AG09319 (cell line): ENCODE data around the gene C22orf23.
A peak's percentile ranks its signal among the peaks of the same experiment; 100 is the strongest.

Experiments
- DNase-seq: peaks from one replicate; pipeline ENCODE4 v3.0.0-alpha.2; 2010; ENCODE audit warnings: low read depth; ENCODE audit errors: extremely low read depth
- TF ChIP-seq, protein P1 (sequence below): IDR thresholded peaks from 2 replicates; pipeline ENCODE4 v1.5.1; 2011; ENCODE audit warnings: low read depth, mild to moderate bottlenecking, inconsistent platforms, low read length, moderate library complexity

Gene C22orf23

DNA sequence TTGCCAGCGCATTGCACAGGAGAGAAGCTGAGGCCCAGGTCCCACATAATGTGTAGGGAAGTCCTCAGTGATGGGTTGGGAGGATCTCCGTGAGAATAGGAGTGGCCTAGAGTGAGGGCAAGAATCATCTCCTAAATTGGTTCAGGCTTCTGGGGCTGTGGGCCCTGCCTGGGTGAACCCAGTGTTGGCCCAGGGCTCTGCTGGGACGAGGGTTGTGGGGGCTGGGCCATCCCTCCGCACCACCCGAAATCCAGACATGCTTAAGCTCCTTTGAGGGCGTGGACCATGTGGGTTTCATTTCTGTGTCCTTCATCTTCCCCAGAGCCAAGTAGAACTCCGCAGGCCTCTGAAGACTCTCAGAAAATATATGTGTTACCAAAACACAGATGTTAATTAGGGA lies 43.6 kb downstream of the C22orf23 start:
- peak; percentile 63 for DNase-seq
- TF ChIP-seq, protein P1, sequence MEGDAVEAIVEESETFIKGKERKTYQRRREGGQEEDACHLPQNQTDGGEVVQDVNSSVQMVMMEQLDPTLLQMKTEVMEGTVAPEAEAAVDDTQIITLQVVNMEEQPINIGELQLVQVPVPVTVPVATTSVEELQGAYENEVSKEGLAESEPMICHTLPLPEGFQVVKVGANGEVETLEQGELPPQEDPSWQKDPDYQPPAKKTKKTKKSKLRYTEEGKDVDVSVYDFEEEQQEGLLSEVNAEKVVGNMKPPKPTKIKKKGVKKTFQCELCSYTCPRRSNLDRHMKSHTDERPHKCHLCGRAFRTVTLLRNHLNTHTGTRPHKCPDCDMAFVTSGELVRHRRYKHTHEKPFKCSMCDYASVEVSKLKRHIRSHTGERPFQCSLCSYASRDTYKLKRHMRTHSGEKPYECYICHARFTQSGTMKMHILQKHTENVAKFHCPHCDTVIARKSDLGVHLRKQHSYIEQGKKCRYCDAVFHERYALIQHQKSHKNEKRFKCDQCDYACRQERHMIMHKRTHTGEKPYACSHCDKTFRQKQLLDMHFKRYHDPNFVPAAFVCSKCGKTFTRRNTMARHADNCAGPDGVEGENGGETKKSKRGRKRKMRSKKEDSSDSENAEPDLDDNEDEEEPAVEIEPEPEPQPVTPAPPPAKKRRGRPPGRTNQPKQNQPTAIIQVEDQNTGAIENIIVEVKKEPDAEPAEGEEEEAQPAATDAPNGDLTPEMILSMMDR = no peak

DNA sequence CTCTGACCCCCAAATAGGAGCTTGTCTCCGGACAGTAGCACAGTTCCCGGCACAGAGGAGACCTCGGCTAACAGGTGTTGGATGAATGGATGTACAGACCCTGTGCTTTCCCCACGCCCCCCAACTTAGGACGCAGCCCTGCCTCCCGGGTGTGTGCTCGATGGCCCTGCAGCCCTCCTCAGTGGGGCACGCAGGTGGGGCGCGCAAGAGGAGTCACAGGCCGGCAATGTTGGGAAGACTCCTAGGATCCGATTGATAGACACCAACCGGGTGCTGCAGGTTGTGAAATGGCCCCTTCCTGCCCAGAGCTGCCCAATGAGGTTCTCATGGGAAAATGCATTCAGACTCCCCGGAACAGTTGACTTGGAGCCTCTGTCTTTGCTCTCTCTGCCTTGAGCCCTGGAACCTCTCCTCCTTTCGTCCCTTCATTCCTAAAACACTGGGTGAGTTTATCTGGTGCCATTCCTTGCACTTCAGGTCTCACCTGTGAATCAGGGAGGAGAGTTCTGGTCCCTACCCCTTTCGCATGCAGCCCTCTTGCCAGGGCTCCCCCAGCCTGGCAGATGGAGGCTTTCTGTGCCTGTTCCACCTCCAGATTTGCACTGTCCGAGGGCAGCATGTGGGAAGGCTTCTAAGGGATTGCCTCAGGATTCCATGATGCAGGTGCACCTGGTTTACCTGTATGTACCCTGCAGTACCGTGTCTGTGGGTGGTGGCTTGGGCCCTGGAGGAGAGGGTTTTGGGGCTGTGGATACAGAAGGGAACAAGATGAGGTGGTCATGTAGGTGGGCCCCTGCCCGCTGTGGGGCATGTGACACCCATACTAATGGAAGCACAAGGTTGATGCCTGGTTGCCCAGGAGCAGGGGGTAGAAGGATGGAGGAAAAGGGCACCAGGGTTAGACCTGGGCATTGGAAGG lies 46.1 kb downstream of the C22orf23 start:
- TF ChIP-seq, protein P1 = no peak
- no peak for DNase-seq

DNA sequence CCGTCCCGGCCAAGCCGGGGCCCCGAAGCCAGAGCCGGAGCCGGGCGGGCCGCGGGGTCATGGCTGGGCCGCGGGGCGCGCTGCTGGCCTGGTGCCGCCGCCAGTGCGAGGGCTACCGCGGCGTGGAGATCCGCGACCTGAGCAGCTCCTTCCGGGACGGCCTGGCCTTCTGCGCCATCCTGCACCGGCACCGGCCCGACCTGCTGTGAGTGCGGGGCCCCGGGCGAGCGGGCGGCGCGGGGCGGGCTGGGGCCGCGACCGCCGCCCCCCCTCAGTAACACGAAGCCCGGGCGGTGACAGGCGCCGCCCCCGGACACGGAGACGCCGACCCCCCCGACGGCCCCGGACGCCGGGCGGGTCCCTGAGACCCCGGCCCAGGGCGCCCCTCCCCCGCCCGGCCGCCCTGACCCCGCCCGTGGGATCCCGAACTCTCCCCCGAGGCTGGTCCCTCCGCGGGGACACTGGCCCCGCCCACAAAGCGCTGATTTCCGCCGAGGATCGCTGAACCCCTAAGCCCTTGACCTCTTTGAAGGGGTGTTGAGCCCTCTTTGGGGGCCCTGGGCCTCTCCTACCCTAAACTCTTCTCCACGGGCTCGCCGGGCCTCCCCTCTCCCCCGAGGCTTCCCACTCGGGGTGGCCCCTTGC lies 46.9 kb downstream of the C22orf23 start:
- DNase-seq = no peak
- TF ChIP-seq, protein P1 = no peak

DNA sequence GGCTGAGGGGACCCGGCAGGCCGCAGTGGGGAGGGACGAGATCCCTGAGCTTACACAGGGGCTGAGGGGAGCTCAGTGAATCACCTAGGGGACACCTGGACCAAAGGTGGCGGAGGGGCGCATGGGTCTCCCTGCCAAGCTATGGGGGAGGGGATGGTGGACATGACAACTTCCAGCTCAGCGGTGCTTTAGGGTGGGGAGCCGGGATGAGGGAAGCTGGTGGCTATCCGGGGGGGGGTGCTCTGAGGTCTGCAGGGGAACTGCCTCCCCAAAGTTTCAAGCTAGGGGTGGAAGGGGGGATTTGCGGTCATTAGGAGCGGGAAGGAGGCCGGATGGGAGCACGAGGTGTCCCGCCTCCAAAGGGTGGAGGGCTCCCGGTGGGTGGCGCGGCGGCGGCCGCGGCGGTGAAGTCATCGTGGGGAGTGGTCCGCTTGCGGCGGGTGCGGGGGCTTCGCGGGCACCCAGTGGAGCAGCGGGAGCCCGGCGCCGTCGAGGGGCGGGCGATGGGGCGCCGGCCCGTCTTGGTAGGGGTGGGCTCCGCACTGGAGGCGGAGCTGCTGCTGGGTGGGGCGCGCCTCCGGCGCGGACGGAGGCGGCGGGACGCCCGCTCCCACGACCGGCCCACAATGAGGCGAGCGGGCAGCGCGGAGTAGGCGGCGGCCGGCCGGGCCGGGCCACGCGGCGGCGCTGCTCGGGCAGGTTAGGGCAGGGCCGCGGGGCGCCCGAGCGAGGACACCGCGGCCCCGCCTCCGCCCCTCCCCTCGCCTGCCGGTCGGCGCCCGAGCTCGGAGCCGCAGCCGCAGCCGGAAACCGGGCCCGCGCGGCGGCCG lies 47.7 kb downstream of the C22orf23 start, which contains the start of gene MICALL1:
Gene MICALL1, plus strand, starts transcription at position 764 of the 830 bp plus-strand sequence. CDS start 126 bp downstream, outside the sequence.
- TF ChIP-seq, protein P1 = no peak
- peak; percentile 50 for DNase-seq

DNA sequence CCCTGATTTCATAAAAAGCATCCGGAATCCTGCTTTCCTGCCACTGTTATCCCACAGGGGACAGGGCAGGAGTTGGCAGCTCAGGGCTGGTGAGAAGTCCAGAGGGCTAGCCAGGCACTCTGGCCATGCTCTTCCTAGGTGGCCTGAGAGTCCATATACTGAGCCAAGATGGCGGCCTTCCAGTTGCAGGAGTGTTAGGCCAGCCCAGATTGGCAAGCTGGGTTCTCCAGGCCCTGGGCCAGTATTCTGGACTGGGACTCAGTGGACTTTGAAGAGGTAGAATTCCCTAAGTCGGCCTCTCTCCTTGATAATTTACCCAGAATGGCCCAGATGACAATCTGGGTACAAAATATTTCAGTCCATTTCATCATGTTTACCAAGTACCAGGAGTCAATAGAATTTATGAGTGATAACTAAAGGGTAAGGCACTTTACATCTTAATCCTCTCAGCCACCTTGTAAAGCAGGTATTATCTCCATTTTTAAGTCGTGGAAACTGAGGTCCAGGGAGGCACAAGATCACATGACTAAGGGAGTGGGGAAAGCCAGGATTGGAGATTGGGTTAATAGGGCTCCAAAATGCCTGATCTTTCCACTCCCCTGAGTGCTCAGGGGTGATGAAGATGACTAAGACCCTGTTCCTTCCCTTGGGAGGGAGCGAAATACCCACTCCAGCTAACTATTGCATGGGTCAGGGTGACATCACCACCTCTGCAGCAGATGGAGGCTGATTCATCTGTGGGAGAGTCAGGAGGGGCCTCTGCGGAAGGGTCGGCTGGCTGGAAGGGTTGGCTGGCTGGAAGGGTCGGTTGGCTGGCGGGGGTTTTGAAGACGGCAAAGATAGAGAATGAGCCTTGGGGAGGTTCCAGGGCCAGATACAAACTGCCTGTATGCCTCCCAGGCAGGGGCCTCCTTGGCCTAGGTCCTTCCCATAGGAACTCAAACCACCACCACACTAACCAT lies 48.5 kb downstream of the C22orf23 start:
- DNase-seq = peak; percentile 79
- TF ChIP-seq, protein P1 = no peak

DNA sequence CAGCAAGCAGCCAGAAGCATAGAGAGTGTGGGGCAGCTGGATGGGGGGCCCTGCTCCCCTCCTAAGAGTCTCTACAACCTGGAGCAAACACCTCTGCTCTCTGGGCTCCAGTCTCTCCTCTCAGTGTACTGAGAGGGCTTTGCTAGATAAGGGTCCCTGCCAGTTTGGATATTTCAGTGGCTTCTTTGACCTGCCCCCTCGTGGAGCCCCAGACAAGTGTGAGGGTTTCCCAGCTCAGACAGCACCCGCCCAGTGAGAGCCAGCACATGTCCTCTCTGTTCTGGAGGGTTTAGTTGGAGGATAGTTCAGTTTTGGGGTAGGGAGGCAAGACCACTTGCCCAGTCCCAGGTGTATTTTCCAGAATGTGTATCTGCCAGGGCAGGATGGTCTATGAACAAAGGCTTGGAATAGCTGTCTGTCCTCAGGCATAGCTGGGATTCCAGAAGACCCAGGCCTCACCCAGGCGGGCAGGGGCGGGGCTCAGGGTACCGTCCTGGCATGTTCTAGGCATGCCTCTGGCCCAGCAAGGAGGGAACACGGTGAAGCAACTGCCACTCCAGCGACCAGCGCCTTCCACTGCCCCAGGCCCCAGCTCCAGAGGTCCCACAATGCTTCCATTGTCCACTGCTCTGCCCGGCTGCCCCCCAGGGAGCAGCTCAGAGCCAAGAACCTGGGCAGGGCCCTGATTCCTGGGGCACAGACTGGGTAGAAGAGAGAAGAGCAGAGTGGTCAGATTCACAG lies 54.8 kb downstream of the C22orf23 start:
- DNase-seq = no peak
- TF ChIP-seq, protein P1 = no peak
